Activated effector memory CD4-positive, alpha-beta T cell treated with Interleukin-2 at 50 U/mL for 16 hours (primary cell): ENCODE measurements around the gene PTCH2.
A peak's percentile ranks its signal among the peaks of the same experiment; 100 is the strongest.
"Not testable (repeated sequence)": the region's sequence is repeated elsewhere in the genome, so short reads cannot be mapped to it uniquely, and the experiment has no call there.

ENCODE experiments used
- DNase-seq: peaks from one replicate; pipeline ENCODE4 v3.0.0-alpha.2; 2020

PTCH2 gene

DNA sequence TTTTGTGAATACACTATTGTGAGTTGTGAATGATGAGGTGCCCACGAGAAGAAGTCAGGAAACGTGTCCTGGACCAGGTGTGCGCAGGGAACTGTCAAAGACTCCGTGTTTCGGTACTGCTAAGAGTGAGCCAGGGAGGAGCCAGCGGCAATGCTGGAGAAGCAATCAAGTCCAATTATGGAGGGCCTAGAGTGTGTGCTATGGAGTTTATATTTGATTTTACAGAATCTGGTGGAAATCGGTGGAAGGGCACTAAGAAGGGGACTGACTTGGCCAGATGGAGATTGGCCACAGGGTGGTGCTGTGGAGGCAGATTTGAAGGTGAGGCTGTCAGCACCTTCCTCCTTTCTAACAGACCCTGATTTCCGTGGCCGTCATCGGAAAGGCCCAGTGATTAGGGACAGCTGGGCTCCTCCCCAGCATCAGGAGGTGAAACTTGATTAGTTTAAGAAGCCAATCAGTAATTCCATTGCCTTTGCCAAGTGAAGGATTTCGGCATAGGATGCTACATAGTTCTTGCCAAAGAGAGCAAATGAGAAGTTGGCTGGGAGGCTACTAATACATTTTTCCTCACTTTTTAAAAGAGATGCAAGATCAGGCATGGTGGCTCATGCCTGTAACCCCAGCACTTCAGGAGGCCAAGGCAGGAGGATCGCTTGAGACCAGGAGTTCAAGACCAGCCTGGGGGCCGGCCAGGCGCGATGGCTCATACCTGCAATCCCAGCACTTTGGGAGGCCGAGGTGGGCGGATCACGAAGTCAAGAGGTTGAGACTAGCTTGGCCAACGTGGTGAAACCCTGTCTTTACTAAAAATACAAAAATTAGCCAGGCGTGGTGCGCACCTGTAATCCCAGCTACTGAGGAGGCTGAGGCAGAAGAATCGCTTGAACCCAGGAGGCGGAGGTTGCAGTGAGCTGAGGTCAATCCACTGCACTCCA, 7.0 kb downstream of the PTCH2 start:
- DNase-seq = peak; percentile 76

DNA sequence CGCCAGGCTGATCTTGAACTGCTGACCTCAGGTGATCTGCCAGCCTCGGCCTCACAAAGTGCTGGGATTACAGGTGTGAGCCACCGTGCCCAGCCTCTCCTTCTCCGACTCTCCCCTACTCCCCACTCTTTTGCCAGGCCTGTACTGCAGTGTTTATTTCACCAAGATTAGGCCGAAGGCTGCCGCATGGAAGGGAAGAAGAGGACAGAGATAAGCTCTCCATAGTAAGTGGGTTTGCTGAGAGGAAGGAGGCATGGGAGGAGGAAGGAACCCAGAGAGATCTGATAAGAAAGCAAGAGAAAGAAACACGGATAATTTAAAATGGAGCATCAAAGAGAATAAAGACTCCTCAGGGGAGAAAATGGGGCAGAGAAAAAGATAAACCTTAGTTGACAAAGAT, 8.7 kb downstream of the PTCH2 start:
- no peak for DNase-seq

DNA sequence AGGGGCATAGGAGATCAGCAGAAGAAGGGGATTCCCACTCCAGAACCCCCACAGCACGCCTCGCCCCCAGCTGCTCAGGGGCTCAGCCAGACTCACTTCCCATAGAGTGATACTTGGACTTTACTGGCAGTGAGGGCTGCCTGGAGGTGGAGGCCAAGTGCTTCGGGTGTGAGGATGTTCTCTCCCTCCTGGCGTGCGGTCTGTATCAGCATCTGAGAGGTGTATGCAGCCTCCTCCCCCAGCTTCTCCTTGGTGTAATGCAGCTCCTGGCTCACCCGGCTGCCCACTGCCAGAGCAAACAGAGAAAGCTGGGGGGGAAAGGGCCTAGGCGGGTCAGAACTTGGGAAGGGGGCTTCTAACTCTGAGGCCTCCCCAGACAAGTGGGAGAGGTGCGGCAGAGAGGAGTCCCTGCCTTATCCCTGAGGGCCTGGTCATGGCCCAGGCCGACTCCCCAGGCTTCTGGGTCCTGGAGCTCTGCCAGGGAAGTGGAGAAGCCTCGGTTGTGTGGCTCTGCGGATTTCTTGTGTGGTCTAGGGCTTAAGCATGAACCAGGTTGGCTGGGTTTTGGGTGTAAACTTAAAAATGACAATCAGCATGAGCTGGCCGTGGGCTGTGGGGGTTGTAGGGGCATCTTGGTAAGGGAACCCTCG, 10.9 kb downstream of the PTCH2 start:
- no peak for DNase-seq

DNA sequence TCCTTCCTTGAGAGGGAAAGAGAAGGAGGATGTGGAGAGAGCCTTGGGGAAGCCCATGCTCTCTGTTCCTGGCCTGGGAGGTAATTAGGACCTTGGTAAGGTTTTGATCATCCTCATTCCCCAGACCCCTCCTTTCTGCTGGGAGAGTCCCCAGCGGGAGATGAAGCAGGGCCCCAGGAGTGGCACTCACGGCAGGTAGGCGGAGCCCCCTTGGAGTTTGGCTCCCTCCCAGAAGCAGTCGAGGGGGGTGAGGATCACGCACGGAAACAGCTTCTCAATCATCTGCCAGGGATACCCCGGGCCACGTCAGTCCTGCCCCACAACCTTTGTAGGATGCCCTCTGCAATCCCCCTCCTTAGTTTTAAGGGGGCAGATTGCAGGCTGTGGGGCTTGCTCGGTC, 11.5 kb downstream of the PTCH2 start:
- no peak for DNase-seq

DNA sequence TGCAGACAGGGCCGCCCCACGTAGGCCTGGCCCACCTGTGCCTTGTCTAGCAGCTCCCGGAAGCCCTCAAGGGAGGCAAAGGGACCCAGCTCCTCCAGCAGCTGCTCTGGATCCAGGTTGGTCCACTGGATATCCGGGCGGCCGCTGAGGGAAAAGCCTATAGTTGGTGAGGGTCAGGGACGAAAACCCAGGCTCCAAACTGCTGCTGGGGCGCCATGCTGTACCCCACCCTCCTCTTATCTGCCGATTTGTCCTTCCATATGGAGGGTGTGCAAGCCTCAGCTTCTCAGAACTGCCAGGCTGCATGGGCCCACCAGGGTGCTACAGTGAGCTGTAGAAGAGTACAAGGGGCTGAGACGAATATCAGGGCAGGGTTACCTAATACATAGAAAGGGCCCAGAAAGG, 12.2 kb downstream of the PTCH2 start:
- no peak for DNase-seq

DNA sequence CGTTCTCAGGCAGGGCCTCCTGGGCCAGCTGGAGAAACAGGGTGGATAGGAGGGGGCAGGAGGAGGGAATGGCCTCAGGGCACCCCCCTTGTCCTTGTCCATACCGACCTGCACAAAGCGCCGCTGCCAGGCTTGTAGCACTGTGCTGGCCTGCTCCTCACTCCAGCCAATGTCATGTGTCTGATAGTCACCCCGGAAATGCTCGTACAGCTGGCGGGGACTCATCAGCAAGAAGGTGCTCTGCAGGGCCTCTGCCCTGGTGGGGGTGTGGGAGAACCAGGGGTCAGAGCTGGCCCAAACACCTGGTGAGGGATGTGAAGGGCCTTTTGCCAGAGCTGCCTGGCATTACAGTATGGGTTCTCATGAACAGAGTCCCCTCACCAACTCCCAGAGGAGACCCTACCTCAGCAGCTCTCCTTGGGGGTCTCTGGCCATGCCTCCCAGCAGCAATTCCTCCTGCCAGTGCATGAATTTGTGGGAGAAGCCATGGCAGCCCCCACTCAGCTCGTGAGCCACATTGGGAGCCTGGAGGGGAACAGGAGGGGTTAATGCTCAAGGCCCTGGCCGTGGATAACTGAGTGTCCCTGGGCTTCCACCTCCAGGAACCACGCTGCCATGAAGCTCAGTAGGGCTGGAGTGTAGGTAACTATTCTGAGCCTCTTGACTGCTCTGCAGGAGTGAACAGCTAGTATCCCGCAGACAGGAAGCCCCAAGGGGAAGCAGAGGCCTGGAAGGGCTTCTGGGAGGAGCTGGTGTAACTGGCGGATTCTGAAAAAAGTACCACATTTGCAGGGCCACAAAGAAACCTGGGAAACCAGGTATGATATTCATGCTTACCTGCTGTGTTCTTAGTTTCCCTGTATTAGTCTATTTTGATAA, 13.3 kb downstream of the PTCH2 start:
- no peak for DNase-seq

DNA sequence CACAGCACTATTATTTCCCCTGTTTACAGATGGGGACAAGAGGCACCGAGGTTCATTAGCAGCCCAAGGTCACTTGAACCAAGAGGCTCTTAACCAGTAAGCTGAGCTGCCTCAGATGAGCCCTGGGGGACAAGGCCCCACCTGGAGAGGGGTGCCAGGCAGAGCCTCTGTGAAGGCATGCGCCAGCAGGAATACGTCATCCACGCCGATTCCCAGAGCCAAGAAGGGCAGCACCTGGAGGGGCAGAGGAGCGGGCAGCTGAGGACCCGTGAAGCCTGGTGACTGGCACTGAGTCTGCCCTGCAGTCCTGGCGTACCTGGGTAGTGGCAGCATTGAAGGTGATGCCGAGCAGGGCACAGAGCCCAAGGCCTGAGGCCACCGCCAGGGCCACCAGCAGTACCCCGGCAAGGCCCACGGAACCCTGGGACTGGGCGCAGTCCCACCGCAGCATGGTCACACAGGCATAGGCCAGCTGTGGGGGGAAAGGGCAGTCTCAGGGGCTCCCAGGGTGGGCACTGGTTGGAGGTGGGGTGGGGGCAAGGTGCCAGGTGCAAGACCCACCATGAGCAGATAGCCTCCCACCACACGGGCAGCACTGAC, 14.1 kb downstream of the PTCH2 start:
- no peak for DNase-seq

DNA sequence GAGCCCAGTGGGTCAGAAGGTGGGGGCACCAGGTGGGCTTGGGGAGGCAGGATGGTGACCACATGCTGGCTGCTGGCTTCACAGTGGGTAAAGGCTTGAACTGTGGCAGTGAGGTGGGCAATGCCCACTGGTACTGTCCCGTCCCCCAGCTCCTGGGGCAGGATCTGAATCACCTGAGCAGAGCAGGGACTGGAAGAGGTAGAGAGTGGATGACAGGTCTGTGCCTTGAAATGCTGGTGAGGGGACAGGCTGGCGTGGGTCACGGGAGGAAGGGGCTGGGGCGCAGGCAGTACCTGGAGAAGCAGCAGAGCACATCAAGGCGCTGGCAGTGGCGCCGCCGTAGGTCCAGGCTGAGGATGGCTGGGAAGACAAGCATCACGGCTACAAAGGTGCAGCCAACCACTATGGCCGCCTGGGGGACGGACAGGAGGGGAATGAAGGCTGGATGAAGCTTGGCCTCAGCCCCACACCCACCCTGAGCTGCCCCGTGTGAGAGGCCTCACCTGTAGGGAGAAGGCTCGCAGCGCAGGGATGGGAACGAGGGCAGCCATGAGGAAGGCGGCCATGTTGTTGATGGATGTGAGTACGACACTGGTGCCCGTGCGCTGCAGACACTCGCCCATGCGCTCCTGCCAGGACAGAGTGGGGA, 14.9 kb downstream of the PTCH2 start:
- no peak for DNase-seq

DNA sequence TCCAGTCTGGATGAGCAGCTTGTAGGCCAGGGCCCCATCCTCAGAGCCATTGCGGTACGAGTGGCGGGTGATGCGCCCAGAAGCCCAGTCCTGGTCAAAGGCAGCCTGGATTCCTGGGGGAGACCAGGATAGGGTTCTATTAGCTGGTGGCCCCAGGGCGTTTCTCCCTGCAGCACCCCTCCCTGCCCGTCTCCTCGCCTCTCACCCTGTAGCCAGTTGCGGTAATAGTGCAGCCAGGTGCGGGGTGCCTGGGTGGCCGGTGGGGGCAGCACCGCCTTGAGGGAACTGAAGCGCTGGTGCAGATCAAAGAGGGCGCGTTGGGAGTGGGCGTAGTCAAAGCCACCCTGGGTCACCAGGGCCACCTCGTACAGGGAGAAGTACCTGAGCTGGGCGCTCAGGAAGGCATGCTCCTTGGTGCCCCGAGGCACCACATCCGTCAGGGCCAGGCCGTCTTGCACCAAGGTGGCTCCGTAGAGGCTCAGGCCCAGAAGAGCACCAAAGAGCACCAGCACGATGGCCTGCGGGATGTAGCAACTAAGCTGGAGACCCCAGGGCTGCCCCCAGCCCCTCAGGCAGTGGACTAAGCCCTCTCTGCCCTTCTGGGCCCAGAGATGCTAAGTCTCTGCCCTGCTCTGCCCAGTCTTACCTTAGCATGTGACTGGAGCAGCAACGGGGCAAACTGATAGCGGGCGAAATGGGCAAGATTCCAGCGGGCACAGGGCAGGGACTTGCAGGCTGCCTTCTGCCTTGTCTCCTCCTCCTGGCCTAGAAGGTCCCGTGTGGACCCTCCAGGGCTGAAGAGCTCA, 15.7 kb downstream of the PTCH2 start:
- DNase-seq = no peak

DNA sequence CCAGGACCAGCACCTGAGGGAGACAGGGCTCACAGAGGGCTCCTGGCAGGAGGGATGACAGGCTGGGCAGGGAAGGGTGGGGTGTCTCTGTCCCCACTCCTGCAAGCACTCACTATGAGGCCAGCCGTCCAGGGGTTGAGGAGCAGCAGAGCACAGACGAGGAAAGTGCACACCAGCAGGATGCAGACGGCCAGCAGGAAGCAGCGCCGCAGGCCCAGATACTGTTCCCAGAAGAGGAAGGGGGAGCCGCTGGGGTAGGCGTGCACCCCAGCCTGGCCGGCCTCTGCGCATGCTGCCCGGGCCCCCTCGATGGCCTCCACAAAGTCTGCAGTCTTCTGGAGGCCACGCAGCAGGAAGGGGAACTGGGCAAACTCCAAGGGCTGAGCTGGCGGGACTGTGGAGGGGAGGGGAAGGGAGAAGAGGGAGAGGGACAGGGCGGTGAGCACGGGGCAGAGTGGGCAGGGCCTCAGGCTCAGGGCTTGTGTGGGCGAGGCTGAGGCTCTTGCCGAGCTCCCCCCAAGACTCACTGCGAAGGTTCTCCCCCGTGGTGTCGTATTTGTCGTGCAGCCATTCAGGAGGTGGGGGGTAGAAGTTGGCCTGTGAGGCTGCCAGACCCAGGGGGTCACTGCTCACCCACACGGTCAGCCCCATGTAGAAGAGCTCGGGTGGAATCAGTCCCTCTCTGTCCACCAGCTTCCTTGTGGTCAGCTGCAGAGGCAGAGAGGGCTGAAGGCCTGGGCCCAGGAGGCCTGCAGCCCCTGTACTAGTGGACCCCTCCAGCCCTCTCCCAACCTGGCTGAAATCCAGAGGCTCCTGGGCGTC, 16.5 kb downstream of the PTCH2 start:
- no peak for DNase-seq

DNA sequence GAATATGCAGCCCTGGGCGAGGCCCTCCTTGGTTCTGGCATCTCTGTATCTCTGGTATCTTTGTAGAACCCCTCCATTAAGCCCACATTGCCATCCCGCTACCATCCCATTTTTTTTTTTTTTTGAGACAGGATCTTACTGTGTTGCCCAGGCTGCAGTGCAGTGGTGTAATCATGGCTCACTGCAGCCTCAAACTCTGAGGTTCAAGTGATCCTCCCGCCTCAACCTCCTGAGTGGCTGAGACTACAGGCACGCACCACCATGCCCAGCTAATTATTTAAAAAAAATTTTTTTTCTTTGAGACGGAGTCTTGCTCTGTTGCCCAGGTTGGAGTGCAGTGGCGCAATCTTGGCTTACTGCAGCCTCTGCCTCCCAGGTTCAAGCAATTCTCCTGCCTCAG, 18.7 kb downstream of the PTCH2 start:
- DNase-seq = not testable (repeated sequence)

DNA sequence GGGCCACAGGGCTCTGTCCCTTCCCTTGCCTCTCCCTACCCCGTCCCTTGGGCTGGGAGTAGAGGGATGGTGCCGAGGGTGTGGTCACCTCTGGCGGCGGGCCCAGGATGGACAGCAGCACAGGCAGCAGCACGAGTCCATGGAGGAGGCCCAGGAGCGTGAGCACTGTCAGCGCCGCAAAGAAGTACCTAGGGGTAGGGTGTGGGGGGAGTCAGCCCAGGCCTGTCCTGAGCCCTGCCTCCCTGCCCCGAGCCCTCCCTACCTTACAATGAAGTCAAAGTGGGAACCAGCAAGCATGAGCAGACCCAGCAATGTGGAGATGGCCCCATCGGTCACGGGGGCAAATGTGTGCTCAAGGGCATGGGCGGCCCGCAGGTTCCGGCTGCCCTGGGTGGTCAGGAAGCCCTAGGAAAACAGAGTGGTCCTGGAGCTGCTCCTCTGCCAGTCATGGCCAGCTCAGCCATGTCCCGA, 20.0 kb downstream of the PTCH2 start:
- no peak for DNase-seq

DNA sequence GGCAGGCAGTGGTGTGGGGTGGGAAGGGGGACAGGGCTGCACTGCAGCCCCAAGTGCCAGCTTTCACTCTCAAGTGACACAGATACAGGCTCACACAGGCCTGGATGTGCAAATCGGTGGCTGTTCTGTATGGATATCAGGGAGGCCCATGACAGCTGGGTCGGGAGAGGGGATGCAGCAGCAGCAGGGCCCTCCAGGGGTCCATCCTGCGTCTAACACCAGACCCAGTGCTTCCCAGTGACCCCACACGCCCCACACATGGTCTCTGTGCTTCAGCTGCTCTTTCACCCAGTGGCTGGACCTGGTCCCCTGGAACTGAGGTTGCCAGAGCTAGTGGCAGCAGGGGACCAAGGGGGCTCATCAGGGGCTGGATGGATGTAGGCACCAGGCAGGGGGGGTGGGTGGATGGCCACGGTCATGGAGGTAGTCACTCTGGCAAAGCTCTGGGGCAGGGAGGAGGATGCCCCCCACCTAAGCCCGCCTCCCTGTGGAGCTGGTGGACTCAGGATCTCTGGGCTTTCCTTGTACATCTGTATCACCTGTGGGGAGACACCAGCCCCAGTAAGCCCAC, 20.8 kb downstream of the PTCH2 start:
- no peak for DNase-seq

DNA sequence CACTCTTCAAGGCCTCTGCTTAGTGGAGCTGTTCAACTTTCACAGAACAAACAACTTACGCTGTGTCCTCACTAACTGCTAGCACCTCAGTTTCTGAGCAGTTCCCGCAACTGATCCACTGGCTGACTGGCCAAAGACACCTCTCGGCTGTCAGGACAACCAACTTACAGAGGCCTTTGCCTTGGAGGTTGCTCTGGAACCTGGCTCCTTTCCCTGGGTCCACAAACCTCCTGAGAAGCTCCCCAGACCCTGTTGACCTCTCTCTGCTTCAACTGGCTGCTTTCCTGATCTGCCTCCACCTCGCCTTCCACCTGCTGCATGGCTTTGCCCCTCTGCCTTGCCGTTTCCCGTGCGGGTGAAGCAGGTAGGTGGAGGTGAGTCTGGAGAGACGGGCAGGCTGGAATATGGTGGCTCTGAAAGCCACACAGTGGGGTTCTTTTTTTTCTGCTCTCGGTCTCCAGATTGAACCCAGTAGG, 21.8 kb downstream of the PTCH2 start:
- DNase-seq = no peak

DNA sequence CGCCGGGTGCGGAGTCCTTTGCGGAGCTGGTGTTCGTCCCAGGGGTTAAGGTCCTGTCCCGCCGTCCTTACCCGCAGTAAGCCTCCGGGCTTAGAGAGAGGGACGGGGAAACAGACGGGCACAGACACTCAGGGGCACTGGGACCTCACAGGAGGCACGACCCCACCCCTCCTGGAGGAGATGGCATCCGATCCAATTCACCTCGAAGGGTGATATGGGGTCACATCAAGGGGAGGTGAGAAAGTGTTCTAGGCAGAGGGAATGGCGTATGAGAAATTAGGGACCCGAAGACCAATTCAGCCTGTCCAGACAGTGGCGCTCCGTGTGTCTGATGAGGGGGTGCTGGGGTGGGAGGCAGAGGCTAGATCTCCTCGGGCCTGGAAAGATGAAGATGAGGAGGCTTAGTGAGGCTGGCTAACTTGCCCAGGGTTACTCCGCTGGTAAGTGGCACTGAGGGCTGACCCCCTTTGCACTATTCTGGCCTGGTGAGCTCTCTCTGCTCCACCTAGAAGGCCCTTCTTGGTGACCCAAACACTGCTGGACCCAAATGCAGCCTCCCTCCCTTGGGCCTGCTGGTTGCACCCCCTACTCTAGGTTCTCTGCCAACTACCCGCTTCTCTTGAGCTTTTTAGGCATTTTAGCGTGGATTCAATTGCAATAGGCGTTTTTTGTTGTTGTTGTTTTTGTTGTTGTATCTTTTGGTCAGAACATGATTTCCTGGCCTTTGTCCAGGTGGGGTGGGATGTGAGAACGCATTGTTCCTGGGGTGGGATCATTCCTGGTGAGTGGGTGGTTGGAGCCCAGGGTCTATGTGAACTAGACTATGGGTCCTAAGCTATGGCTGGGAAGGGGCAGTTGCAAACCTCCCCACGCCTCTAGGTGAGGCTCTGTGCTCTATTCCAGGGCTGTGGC, 22.5 kb downstream of the PTCH2 start:
- DNase-seq = no peak

DNA sequence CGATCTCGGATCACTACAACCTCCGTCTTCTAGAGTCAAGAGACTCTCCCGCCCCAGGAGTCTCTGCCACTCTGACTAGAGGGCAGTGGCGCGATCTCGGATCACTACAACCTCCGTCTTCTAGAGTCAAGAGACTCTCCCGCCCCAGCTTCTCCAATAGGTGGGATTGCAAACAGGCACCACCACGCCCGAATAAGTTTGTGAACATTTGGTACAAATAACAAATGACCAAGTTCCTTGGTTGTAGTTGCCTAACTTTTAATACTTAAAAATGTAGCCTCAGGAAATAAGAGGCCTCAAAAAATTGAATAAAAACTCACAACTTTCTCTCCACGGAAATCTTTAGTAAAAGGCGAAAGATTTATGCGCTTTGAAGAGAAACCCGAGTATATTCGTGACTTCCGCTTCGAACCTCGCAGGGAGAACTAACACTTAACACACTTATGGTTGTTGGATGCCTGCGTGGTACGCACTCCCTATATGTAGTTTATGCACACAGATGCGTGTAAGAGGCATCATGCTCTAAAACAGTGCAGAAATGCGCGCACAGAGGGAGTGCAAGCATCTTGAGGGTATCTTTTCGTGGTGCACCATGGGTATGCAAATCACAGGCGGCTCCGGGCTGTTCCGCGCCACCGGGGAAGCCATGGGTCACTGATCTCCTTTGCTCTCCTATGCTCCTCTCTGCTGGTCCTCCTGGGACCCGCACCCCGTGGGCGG, 23.3 kb downstream of the PTCH2 start:
- peak; percentile 72 for DNase-seq

DNA sequence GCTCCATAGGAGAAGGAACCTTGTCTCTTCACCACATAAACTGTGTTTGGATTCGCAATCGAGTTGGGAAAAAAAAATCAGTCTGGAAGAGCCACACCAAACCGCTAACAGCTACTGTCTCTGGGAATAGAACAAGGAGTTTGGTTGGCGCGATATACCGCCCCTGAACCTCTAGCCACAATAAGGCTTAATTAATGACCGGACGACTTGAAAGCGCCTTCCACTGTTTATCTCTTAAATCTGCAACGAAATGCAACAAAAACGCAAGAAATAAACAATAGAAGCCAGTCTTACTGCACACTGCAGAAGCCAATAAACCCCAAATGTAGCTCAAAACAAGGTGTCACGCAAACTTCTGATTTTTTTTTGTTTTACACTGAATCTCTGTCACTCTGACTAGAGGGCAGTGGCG, 23.9 kb downstream of the PTCH2 start:
- no peak for DNase-seq
